Activated B cell treated with CpG ODN at 0.5 μM for 24 hours (primary cell): ENCODE data around the gene RNF20. TPM values are rescaled to one million over a fixed set of nuclear protein-coding genes. Genes with fewer than 3 reads are reported as not detected.
"Not testable (repeated sequence)": the region's sequence is repeated elsewhere in the genome, so short reads cannot be mapped to it uniquely, and the experiment has no call there.

Experiments
- ATAC-seq: fragments of 200-7000 bp; cut with Tn5 transposase; one replicate; pipeline ENCODE4 v1.10.0; 2021; ENCODE audit warnings: low read depth, mild to moderate bottlenecking, moderate library complexity
- CTCF ChIA-PET: fragments of 350-600 bp; sonication (Branson Sonifier 250); formaldehyde crosslinking; loops from one replicate; lab custom pipeline; 2021; ENCODE audit warnings: antibody characterized with exemption; lab: Charles Lee
- POLR2A ChIA-PET: fragments of 350-600 bp; sonication (Branson Sonifier 250); formaldehyde crosslinking; loops from one replicate; lab custom pipeline; 2021; ENCODE audit warnings: antibody characterized with exemption; lab: Charles Lee
- DNase-seq: peaks from one replicate; pipeline ENCODE4 v3.0.0; 2022
- H3K27ac Mint-ChIP-seq: one replicate; pipeline ENCODE4 v1.8.0; 2020; ENCODE audit warnings: mixed read lengths
- H3K27me3 Mint-ChIP-seq: one replicate; pipeline ENCODE4 v1.8.0; 2021; ENCODE audit warnings: mixed read lengths
- H3K36me3 Mint-ChIP-seq: one replicate; pipeline ENCODE4 v1.8.0; 2021; ENCODE audit warnings: low read depth, mixed read lengths
- H3K4me1 Mint-ChIP-seq: one replicate; pipeline ENCODE4 v1.8.0; 2021; ENCODE audit warnings: mixed read lengths
- H3K4me3 Mint-ChIP-seq: one replicate; pipeline ENCODE4 v1.8.0; 2020; ENCODE audit warnings: mild to moderate bottlenecking, mixed read lengths
- H3K9me3 Mint-ChIP-seq: one replicate; pipeline ENCODE4 v1.8.0; 2020; ENCODE audit warnings: mixed read lengths
- intact Hi-C: fragments of 100-400 bp; cut with micrococcal nuclease; formaldehyde crosslinking; loops from one replicate; pipeline ENCODE4 v1.15.1; 2024
- total RNA-seq: library from RNA; stranded (reverse); gene quantifications from 2 replicates; pipeline ENCODE4 v1.2.3, GENCODE V29; 2022
- TF ChIP-seq, protein P1 (sequence below): fragments of 200-600 bp; IDR thresholded peaks from one replicate; pipeline ENCODE4 v1.8.0; 2022; ENCODE audit warnings: antibody characterized with exemption, mild to moderate bottlenecking

The RNF20 gene
- total RNA-seq, 1 donor from 2014 or later = 46.6 TPM

DNA sequence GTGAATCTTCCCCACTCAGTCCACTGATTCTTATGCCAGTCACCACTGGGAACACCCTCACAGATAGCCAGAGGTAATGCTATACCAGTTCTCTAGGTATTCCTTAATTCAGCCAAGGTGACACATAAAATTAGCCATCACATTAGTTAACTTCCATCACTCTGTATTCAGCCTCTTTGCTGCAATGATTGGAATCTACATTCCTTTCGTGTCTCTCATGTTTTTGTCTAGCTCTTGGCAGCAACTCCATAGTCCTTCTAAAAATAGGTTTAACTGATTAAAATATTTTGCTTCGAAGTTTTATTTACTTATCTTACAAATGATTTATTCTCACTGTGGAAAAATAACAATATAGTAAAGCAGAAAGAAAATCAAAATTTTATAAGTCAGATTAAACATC is 19.6 kb upstream of the RNF20 start:
- ChIA-PET CTCF (no interaction called here), POLR2A (no interaction called here)
- Mint-ChIP-seq H3K36me3 (no peaks in the 10 kb centered on the region), H3K27me3 (peaks cover 7% of the 10 kb centered on the region), H3K4me3 (no peak overlapping the region), H3K4me1 (no peaks in the 10 kb centered on the region), H3K9me3 (no peaks in the 10 kb centered on the region), H3K27ac (no peak overlapping the region)
- ATAC-seq = no peak
- intact Hi-C loops = no loop called here
- no peak for DNase-seq
- TF ChIP-seq, protein P1, sequence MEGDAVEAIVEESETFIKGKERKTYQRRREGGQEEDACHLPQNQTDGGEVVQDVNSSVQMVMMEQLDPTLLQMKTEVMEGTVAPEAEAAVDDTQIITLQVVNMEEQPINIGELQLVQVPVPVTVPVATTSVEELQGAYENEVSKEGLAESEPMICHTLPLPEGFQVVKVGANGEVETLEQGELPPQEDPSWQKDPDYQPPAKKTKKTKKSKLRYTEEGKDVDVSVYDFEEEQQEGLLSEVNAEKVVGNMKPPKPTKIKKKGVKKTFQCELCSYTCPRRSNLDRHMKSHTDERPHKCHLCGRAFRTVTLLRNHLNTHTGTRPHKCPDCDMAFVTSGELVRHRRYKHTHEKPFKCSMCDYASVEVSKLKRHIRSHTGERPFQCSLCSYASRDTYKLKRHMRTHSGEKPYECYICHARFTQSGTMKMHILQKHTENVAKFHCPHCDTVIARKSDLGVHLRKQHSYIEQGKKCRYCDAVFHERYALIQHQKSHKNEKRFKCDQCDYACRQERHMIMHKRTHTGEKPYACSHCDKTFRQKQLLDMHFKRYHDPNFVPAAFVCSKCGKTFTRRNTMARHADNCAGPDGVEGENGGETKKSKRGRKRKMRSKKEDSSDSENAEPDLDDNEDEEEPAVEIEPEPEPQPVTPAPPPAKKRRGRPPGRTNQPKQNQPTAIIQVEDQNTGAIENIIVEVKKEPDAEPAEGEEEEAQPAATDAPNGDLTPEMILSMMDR = no peak

DNA sequence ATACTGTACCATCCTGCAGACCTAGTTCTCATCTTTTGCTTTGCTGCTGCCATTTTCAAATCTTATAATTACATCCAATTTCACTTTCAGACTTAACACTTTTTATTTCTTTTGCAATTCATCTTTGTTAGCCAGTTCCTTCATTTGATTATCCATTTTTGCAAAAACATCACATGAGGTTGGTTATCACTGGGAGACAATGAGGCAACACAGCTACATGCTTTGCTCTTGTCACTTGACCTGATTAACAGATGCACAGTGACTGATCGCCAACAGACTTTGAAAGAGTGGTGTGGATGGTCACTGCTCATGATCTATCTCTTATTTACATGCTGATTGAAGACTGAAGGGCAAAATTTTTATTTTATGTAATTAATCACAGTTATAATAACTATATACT is 17.0 kb upstream of the RNF20 start:
- H3K27ac Mint-ChIP-seq = no peak overlapping the region
- intact Hi-C loops = no loop called here
- ATAC-seq (no peak), DNase-seq (no peak)
- TF ChIP-seq, protein P1 = no peak
- POLR2A ChIA-PET = no interaction called here
- no peaks in the 10 kb centered on the region for H3K9me3 Mint-ChIP-seq
- H3K27me3 Mint-ChIP-seq = peaks cover 15% of the 10 kb centered on the region
- CTCF ChIA-PET = no interaction called here
- no peak overlapping the region for H3K4me3 Mint-ChIP-seq
- no peaks in the 10 kb centered on the region for H3K4me1 Mint-ChIP-seq
- H3K36me3 Mint-ChIP-seq = no peaks in the 10 kb centered on the region

DNA sequence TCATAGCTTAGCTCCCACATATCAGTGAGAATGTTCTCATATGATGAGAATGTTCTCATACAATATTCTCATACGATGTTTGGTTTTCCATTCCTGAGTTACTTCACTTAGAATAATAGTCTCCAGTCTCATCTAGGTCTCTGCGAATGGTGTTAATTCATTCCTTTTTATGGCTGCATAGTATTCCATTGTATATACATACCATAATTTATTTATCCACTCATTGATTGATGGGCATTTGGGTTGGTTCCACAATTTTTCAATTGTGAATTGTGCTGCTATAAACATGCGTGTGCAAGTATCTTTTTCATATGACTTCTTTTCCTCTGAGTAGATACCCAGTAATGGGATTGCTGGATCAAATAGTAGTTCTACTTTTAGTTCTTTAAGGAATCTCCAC is 15.2 kb upstream of the RNF20 start:
- H3K27me3 Mint-ChIP-seq = peaks cover 26% of the 10 kb centered on the region
- ATAC-seq, POLR2A ChIA-PET, intact Hi-C loops, H3K4me1 Mint-ChIP-seq, H3K27ac Mint-ChIP-seq, H3K9me3 Mint-ChIP-seq, H3K36me3 Mint-ChIP-seq, H3K4me3 Mint-ChIP-seq, CTCF ChIA-PET, DNase-seq: not testable (repeated sequence)

DNA sequence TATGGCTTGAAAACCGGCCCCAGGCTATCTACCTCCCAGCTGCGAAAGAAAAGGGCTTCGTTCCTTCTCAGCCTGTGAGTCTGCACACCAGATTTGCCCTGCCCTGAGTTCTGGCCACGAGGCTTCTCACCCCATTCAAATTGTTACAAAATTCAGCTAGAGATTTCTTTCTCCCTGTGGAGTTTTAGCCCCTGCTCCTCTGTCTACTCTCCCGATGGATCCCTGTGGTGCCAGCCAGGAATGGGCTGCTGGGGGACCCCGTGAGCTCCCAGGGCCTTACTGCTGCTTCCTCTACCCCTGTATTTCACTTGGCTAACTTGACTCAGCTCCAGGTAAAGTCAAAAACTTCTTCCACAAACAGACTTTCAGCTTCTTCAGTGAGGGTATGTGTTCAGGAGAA is 9.3 kb upstream of the RNF20 start:
- no peaks in the 10 kb centered on the region for H3K4me1 Mint-ChIP-seq
- no peak overlapping the region for H3K27ac Mint-ChIP-seq
- TF ChIP-seq, protein P1 = no peak
- H3K36me3 Mint-ChIP-seq = no peaks in the 10 kb centered on the region
- no peak for DNase-seq
- peaks cover 42% of the 10 kb centered on the region for H3K27me3 Mint-ChIP-seq
- H3K9me3 Mint-ChIP-seq = no peaks in the 10 kb centered on the region
- ATAC-seq = no peak
- H3K4me3 Mint-ChIP-seq = no peak overlapping the region
- ChIA-PET CTCF (no interaction called here), POLR2A (no interaction called here)
- intact Hi-C loops = no loop called here

DNA sequence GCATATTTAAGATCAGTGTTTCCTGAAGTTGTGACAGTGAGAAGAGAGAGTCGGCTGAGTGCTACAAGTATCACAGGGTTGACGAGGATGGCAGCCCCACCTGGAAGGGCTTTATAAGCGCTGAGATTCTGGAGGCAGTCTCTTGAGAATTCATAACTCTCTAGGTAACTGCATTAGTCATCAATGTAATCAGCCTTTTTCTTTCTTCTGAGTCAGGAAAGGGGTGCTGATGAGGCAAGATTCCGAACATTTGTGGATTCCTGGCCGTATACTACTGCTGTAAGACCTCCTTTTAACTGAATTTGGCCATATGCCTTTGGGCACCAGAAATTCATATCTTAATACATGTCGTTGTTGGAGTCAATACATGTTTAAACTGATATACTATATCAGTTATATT is 6.6 kb upstream of the RNF20 start:
- Mint-ChIP-seq H3K27ac (no peak overlapping the region), H3K27me3 (peaks cover 36% of the 10 kb centered on the region), H3K4me1 (no peaks in the 10 kb centered on the region), H3K4me3 (no peak overlapping the region), H3K36me3 (no peaks in the 10 kb centered on the region), H3K9me3 (no peaks in the 10 kb centered on the region)
- intact Hi-C loops = no loop called here
- TF ChIP-seq, protein P1 = no peak
- POLR2A ChIA-PET = no interaction called here
- CTCF ChIA-PET = interaction anchor here (4.2 kb wide), 1 partner anchor 78 kb away, joined by 19 read pairs; no protein-coding TSS in a partner anchor
- ATAC-seq (no peak), DNase-seq (no peak)

DNA sequence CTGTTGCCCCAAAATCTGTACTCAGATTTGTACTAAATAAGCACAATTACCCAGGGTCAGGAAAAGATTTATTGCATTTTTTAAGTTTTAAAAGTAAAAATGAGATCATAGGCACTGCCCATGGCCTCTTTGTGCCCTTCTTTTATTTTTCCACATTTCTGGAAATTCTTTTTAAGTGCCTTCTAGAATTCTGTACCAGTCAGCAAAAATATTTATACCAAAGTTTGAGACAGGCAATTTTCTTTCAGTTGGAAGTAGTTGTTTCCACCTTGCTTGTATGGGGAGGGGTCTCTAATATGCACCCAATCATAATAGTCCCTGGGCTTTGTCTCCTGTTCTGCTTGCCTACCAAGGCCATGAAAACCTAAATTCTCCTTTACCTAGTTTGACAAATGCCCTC is 5.6 kb upstream of the RNF20 start:
- Mint-ChIP-seq H3K36me3 (no peaks in the 10 kb centered on the region), H3K4me3 (no peak overlapping the region), H3K27ac (no peak overlapping the region), H3K4me1 (peaks cover 3% of the 10 kb centered on the region), H3K27me3 (peaks cover 31% of the 10 kb centered on the region), H3K9me3 (no peaks in the 10 kb centered on the region)
- ChIA-PET CTCF (interaction anchor here (4.2 kb wide), 1 partner anchor 79 kb away, joined by 19 read pairs; no protein-coding TSS in a partner anchor), POLR2A (no interaction called here)
- no peak for DNase-seq
- ATAC-seq = no peak
- TF ChIP-seq, protein P1 = no peak
- intact Hi-C loops = no loop called here
